SK-N-SH (cell line): ENCODE measurements around the gene GAS6. TPM values are rescaled to one million over a fixed set of nuclear protein-coding genes. Genes with fewer than 3 reads are reported as not detected.

ENCODE experiments used
- CTCF ChIA-PET: fragments of 300-600, 350-600 bp; formaldehyde crosslinking; extraction: SDS; loops from one replicate; lab custom pipeline; 2021; lab: Yijun Ruan, JAX
- POLR2A ChIA-PET: fragments of 350-600 bp; sonication (Branson Sonifier 250); formaldehyde crosslinking; extraction: SDS; loops from one replicate; lab custom pipeline; 2020; ENCODE audit warnings: antibody characterized with exemption, inconsistent platforms; lab: Yijun Ruan, JAX
- DNase-seq: peaks from one replicate; pipeline ENCODE4 v3.0.0; 2012
- H2AFZ ChIP-seq: fragments of 200-600 bp; sonication (generic); 2 replicates; pipeline ENCODE4 v1.8.1; 2016; ENCODE audit warnings: antibody characterized with exemption, mild to moderate bottlenecking, low read depth
- H3F3A ChIP-seq: fragments of 200-600 bp; sonication (generic); replicated peaks from 2 replicates; pipeline ENCODE3; 2016; ENCODE audit warnings: antibody characterized with exemption, mild to moderate bottlenecking; ENCODE audit not compliant: insufficient read depth
- H3K27ac ChIP-seq, 2 experiments: fragments of 200-500 bp in 1 of 2; fragments of 200-600 bp in 1 of 2; sonication (Bioruptor generic) in 1 of 2; sonication (generic), shearing (Covaris generic) in 1 of 2; 2 replicates each; pipeline versions ENCODE4 v1.5.1 to v1.6.1; 2014 to 2016; ENCODE audit warnings: low read depth in 2 of 2, inconsistent platforms in 1 of 2, low read length in 1 of 2, mild to moderate bottlenecking in 1 of 2, mixed read lengths in 1 of 2
- H3K27me3 ChIP-seq: fragments of 200-600 bp; sonication (generic), shearing (Covaris generic); 2 replicates; pipeline ENCODE4 v1.6.1; 2016; ENCODE audit warnings: mixed run types; ENCODE audit not compliant: insufficient read depth
- H3K36me3 ChIP-seq, 2 experiments: fragments of 200-500 bp in 1 of 2; fragments of 200-600 bp in 1 of 2; sonication (Bioruptor generic) in 1 of 2; sonication (generic) in 1 of 2; replicated peaks in 1 of 2; 2 replicates each; pipeline versions ENCODE3 to v1.5.1; 2014 to 2016; ENCODE audit warnings: low read length in 1 of 2, mild to moderate bottlenecking in 1 of 2; ENCODE audit not compliant: insufficient read depth in 2 of 2, control insufficient read depth in 1 of 2
- H3K4me1 ChIP-seq, 2 experiments: fragments of 200-500 bp in 1 of 2; fragments of 200-600 bp in 1 of 2; sonication (Bioruptor generic) in 1 of 2; sonication (generic), shearing (Covaris generic) in 1 of 2; 2 replicates each; pipeline versions ENCODE4 v1.5.1 to v1.6.1; 2014 to 2016; ENCODE audit warnings: low read depth in 1 of 2, low read length in 1 of 2, mixed run types in 1 of 2; ENCODE audit not compliant: insufficient read depth in 2 of 2, control insufficient read depth in 1 of 2
- H3K4me2 ChIP-seq: fragments of 200-600 bp; sonication (generic), shearing (Covaris generic); 2 replicates; pipeline ENCODE4 v1.6.1; 2017; ENCODE audit warnings: mixed run types
- H3K4me3 ChIP-seq, 2 experiments: fragments of 200-500 bp in 1 of 2; fragments of 200-600 bp in 1 of 2; sonication (Bioruptor generic) in 1 of 2; sonication (generic), shearing (Covaris generic) in 1 of 2; 2 replicates each; pipeline versions ENCODE4 v1.5.1 to v1.8.1; 2014 to 2016; ENCODE audit warnings: low read depth in 2 of 2, inconsistent platforms in 1 of 2, low read length in 1 of 2, mild to moderate bottlenecking in 1 of 2, mixed read lengths in 1 of 2, moderate library complexity in 1 of 2
- H3K79me2 ChIP-seq: fragments of 200-600 bp; sonication (generic); 2 replicates; pipeline ENCODE4 v1.8.1; 2017; ENCODE audit warnings: mild to moderate bottlenecking; ENCODE audit not compliant: insufficient read depth
- H3K9ac ChIP-seq: fragments of 200-600 bp; sonication (generic); 2 replicates; pipeline ENCODE4 v1.6.1; 2017; ENCODE audit warnings: mixed run types
- H3K9me2 ChIP-seq: fragments of 200-600 bp; sonication (generic); 2 replicates; pipeline ENCODE4 v1.6.1; 2017; ENCODE audit warnings: mixed run types
- H3K9me3 ChIP-seq: fragments of 200-600 bp; sonication (generic); 2 replicates; pipeline ENCODE4 v1.6.1; 2017; ENCODE audit warnings: mixed run types, mild to moderate bottlenecking, moderate library complexity
- H4K20me1 ChIP-seq: fragments of 200-600 bp; sonication (generic); 2 replicates; pipeline ENCODE4 v1.6.1; 2017; ENCODE audit warnings: mild to moderate bottlenecking, mixed run types; ENCODE audit not compliant: insufficient read depth
- NFIC ChIP-seq: IDR thresholded peaks from 2 replicates; pipeline ENCODE4 v1.4.0; 2012; ENCODE audit warnings: borderline replicate concordance
- TAF1 ChIP-seq: IDR thresholded peaks from 2 replicates; pipeline ENCODE4 v1.6.1; 2012; ENCODE audit warnings: low read depth, mild to moderate bottlenecking, low read length, moderate library complexity, borderline replicate concordance
- WGBS: methylation state at CpG from one replicate; pipeline ENCODE4 v1.1.6; 2017; ENCODE audit warnings: low lambda C conversion rate; 5-methylcytosine and 5-hydroxymethylcytosine counted together
- polyA plus RNA-seq, 3 experiments: library from polyadenylated mRNA; depleted of rRNA; stranded (reverse); fragments of >200 nt; gene quantifications; 2 replicates each; pipeline ENCODE4 v1.2.3, GENCODE V29; 2012
- TF ChIP-seq, protein P1 (sequence below): IDR thresholded peaks from 2 replicates; pipeline ENCODE4 v1.6.1; 2012; ENCODE audit warnings: mild to moderate bottlenecking, low read depth, low read length, moderate library complexity
- TF ChIP-seq, protein P2 (sequence below): fragments of 150-350 bp; IDR thresholded peaks from 2 replicates; pipeline ENCODE4 v1.6.1; 2017; ENCODE audit warnings: antibody characterized with exemption, low read length, low read depth, borderline replicate concordance

GAS6 gene
- polyA plus RNA-seq, 1 of the 3 experiments (the other 2 are of a cell fraction), result 380 TPM

DNA sequence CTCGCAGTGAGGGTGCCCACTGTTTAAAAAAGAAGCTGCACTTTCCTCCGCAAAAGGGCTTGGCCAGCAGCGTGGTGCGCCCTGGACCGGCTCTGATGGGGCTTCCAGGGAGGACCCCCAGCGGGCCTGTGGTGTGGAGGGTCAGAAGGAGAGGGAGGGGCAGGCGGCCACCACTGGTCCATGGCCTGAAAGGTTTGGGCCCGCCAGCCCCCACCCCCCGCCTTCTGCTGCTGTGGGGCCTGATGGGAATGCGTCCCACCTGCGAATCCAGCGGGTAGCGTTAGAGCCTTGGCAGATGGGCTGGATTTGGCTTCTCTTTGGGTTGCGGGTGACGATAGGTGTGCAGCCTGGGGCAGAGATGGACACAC, 70.2 kb downstream of the GAS6 start (continued):
- TF ChIP-seq, protein P1, sequence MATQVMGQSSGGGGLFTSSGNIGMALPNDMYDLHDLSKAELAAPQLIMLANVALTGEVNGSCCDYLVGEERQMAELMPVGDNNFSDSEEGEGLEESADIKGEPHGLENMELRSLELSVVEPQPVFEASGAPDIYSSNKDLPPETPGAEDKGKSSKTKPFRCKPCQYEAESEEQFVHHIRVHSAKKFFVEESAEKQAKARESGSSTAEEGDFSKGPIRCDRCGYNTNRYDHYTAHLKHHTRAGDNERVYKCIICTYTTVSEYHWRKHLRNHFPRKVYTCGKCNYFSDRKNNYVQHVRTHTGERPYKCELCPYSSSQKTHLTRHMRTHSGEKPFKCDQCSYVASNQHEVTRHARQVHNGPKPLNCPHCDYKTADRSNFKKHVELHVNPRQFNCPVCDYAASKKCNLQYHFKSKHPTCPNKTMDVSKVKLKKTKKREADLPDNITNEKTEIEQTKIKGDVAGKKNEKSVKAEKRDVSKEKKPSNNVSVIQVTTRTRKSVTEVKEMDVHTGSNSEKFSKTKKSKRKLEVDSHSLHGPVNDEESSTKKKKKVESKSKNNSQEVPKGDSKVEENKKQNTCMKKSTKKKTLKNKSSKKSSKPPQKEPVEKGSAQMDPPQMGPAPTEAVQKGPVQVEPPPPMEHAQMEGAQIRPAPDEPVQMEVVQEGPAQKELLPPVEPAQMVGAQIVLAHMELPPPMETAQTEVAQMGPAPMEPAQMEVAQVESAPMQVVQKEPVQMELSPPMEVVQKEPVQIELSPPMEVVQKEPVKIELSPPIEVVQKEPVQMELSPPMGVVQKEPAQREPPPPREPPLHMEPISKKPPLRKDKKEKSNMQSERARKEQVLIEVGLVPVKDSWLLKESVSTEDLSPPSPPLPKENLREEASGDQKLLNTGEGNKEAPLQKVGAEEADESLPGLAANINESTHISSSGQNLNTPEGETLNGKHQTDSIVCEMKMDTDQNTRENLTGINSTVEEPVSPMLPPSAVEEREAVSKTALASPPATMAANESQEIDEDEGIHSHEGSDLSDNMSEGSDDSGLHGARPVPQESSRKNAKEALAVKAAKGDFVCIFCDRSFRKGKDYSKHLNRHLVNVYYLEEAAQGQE, result no peak
- no peak for TF ChIP-seq NFIC
- TF ChIP-seq, protein P2, sequence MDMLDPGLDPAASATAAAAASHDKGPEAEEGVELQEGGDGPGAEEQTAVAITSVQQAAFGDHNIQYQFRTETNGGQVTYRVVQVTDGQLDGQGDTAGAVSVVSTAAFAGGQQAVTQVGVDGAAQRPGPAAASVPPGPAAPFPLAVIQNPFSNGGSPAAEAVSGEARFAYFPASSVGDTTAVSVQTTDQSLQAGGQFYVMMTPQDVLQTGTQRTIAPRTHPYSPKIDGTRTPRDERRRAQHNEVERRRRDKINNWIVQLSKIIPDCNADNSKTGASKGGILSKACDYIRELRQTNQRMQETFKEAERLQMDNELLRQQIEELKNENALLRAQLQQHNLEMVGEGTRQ, result no peak
- TF ChIP-seq TAF1, result no peak

DNA sequence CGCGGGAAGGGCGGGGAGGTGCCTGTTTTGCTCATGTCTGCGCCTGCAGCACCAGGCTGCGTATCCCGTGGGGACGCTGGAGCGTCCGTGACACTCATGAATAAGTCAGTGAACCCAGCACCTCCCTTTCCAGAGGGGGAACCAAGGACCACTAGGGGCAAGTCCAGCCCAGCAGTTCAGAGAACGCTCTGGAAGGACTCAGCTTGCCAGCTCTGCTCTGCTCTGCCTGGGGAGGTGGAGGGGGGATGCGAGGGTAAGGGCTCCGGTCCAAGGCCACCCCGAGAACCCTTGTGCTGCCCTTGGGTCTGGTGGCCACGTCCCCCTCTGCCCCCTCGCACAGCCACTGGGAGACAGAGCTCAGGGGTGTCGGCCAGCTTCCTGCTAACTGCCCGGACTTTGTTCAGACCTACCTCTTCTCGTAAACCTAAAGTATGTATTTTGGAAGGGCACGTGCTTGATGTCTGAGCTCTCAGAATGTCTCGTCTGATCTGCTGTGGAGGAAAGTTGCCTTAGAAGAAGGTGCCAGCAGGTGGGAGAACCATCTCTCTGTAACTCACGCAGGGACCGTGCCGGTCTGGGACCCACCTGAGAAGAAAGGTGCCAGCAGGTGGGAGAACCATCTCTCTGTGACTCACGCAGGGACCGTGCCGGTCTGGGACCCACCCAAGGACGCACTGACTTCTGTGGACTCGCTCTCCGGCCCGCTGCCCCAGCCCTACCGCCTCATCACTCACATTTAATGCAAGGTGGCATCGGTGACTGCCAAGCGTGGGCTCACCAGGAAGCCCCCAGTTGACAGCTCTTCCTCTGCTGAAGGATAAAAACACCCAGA, 70.8 kb downstream of the GAS6 start:
- TF ChIP-seq, protein P1, result no peak
- TF ChIP-seq, all 33 proteins: peak for 0
- no peaks in the 10 kb centered on the region for H3K9me2 ChIP-seq
- H3K4me1 ChIP-seq, result no peaks in the 10 kb centered on the region
- POLR2A ChIA-PET, result no interaction called here
- no peaks in the 10 kb centered on the region for H3K9me3 ChIP-seq
- CTCF ChIA-PET, result interaction anchor here (0.6 to 1.0 kb wide), 3 partner anchors 15 to 68 kb away, joined by 3 read pairs; no protein-coding TSS in a partner anchor
- no peak overlapping the region for H3K9ac ChIP-seq
- no peaks in the 10 kb centered on the region for H3K27me3 ChIP-seq
- DNase-seq, result no peak
- H2AFZ ChIP-seq, result no peak overlapping the region
- no peak overlapping the region for H3K4me2 ChIP-seq
- no peaks in the 10 kb centered on the region for H3F3A ChIP-seq
- 86% methylated on average over 18 of the region's 33 CpGs for WGBS
- no peak overlapping the region for H3K4me3 ChIP-seq
- H3K79me2 ChIP-seq, result no peaks in the 10 kb centered on the region
- H3K36me3 ChIP-seq, result no peaks in the 10 kb centered on the region
- no peaks in the 10 kb centered on the region for H4K20me1 ChIP-seq
- no peak overlapping the region for H3K27ac ChIP-seq
